Measurements from ENCODE around the gene SPACA5B. TPM values are rescaled to one million over a fixed set of nuclear protein-coding genes. Genes with fewer than 3 reads are reported as not detected.

SPACA5B gene
- total and polyA plus RNA-seq, 2 donors (not counting 3 experiments of a cell fraction or from before 2014, with no cell fraction given): not detected

DNA sequence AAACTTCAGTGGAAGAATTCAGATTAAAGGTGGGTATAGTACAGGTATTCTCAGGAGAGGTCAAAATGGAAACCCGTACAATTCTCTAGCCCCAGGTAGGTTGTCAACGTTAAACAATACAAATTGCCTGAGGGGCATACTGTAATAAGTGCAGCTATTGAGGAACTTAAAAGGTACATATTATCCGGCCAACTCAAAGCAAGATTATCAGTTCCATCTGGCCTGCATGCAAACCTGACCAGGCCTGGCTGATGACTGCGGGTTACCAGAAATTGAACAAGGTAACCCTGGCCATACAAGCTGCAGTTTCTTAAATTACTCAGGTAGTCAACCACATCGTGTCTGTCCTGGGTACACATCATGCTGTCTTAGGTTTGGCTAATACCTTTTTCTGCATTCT, 46.7 kb upstream of the SPACA5B start:
- ChIA-PET POLR2A (no interaction called here), CTCF (interaction anchor here (0.7 to 4.0 kb wide), 7 partner anchors 18 to 442 kb away, joined by 3 to 40 read pairs (median 4); no protein-coding TSS in a partner anchor)
- DNase-seq (ENCODE audit: low read depth, low spot score) (no peak), FAIRE-seq (no peak)
- no TSS peak for BruUV-seq (replicated peaks)
- Histone ChIP-seq H3K4me3 (replicated peaks in 1 of 3; ENCODE audit: insufficient read depth in 1 of 3, low read depth in 1 of 3, low read length in 3 of 3) (no peak overlapping the region), H2AFZ (ENCODE audit: low read depth, low read length) (no peak overlapping the region), H3K9ac (replicated peaks; ENCODE audit: extremely low read depth, insufficient read depth, low read length) (no peak overlapping the region), H3K4me2 (ENCODE audit: insufficient read depth, low read length) (no peak overlapping the region), H3K79me2 (ENCODE audit: control insufficient read depth, insufficient read depth, low read length) (no peaks in the 10 kb centered on the region), H3K27me3 (ENCODE audit: control insufficient read depth in 2 of 2, insufficient read depth in 2 of 2, low read length in 2 of 2) (peaks cover 0 to 1% of the 10 kb centered on the region in 2 experiments), H3K36me3 (ENCODE audit: control insufficient read depth in 2 of 2, extremely low read depth in 1 of 2, insufficient read depth in 2 of 2, low read length in 2 of 2) (no peaks in the 10 kb centered on the region), H3K27ac (ENCODE audit: insufficient read depth, low read depth, low read length) (no peak overlapping the region), H3K9me3 (replicated peaks; ENCODE audit: control insufficient read depth, insufficient read depth, low read length) (no peaks in the 10 kb centered on the region), H4K20me1 (replicated peaks; ENCODE audit: control insufficient read depth, extremely low read depth, insufficient read depth, low read length) (no peaks in the 10 kb centered on the region), H3K9me1 (replicated peaks; ENCODE audit: control insufficient read depth, extremely low read depth, insufficient read depth, low read length) (no peaks in the 10 kb centered on the region), H3K4me1 (ENCODE audit: control insufficient read depth, extremely low read depth, insufficient read depth, low read length) (no peaks in the 10 kb centered on the region)
- intact Hi-C loops (cut with micrococcal nuclease) (loop anchor here (1.0 to 10.0 kb wide), 4 partner anchors 394 to 511 kb away; partner anchors contain the start of genes FTSJ1 and WDR13), dilution Hi-C loops (cut with MboI; ENCODE audit: extremely low pct_ligation_motif_present, low sequenced_read_pairs) (no loop called here)
- TF ChIP-seq GATA2 (IDR thresholded peaks at IDR 0.05; ENCODE audit: insufficient read depth, insufficient read length, low read depth, low read length) (no peak), MYC (IDR thresholded peaks at IDR 0.05; ENCODE audit: low read depth, low read length) (no peak), FOS (IDR thresholded peaks at IDR 0.05; ENCODE audit: borderline replicate concordance, insufficient read depth, low read length) (no peak), MAX (IDR thresholded peaks at IDR 0.05; ENCODE audit: insufficient read depth, insufficient read length) (no peak), POLR2AphosphoS5 (IDR thresholded peaks at IDR 0.05; ENCODE audit: insufficient read depth, low read depth, low read length) (no peak), POLR2A (IDR thresholded peaks at IDR 0.05; ENCODE audit: low read depth, low read length) (no peak), JUN (IDR thresholded peaks at IDR 0.05; ENCODE audit: borderline replicate concordance, insufficient read depth, insufficient read length, low read depth) (no peak), EZH2 (IDR thresholded peaks at IDR 0.05; ENCODE audit: borderline replicate concordance, low read depth, low read length, severe bottlenecking) (no peak), CTCF (IDR thresholded peaks at IDR 0.05; ENCODE audit: extremely low read depth in 1 of 2, insufficient read depth in 1 of 2, low read depth in 1 of 2, low read length in 2 of 2) (no peak)

All from endothelial cell of umbilical vein (primary cell).